HG03469 (cell line): ENCODE data around the gene FNBP1.

Experiments
- ATAC-seq: cut with Tn5 transposase; IDR thresholded peaks from one replicate; pipeline ENCODE4 v1.9.1; 2021; ENCODE audit warnings: mild to moderate bottlenecking, moderate library complexity, moderate number of reproducible peaks; ENCODE audit not compliant: unreplicated experiment

The FNBP1 gene

DNA sequence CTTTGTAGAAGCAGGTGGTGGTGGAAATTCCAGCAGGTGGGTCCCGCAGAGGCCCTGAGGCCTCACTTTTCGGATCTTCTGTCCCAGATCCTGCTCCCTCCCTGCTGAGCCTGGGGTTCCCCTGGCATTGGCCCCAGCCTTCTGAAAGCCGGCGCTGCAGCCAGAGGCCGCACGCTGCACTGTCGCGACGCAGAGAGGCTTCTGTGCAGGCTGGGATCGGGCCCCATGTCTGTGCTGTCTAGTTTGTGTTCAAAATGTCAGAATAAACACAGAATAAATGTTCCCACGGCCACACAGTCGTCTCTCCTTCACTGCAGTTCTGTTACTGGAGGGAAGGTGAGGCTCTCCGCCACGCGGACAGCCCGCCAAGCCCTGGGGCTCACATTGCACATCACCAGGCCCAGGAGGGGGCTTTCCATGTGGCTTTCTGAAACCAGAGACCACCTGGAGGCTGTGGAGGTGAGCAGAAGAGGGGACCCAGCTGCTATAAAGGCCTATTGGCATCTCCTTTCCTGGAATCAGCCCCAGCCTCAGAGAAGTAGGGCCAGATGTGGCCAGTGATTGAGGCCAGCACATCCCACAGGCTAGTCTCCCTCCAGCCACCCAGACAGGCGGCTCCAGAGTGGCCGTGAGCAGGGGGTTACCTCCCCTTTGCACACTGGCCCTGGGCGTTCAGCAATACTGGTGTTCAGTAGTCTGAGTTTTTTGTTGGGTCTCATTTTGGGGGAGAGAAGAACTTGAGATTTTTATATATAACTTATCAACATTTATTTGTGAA, 161.3 kb downstream of the FNBP1 start:
- no peak for ATAC-seq

DNA sequence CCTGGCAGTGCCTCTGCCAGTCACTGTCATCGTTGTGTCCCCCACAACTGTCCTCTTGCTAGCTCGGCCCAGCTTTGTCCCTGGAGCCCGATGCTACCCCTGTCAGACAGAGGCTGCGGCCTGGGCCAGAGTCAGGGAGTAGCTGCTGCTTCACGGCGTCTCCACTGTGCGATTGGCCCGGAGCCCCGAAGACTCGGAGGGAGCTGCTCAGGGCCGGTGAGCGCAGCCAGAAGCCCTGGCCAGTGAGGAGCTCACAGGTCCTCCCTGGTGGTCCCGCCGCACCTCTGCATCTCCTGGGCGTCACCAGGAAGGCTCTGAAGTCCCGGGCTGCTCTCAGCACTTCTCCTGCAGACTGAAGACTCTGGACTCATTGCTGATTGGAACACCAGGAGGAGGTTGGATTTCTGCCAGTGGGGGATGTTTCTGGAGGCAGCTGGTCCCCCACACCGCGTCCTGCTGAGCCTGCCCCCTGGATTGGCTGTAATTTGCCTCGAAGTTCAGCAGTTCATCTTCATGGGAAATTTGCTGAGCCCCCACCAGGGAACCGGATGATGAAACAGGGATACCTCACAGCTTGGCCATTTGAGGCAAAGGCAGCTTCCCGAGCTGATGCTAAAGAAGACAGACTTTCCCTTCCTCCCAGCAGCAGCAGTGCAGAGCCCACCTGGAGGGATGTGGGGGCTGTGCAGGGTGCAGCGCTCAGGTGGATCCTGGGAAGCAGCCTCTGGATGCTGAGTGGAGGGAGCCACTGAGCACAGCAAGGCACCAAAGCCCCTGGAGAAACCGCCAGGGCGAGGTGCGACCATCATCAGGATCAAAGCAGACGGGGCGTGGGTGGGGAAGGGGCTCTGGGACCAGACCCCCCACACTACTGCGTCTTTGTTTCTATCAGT, 162.1 kb downstream of the FNBP1 start:
- ATAC-seq: no peak

DNA sequence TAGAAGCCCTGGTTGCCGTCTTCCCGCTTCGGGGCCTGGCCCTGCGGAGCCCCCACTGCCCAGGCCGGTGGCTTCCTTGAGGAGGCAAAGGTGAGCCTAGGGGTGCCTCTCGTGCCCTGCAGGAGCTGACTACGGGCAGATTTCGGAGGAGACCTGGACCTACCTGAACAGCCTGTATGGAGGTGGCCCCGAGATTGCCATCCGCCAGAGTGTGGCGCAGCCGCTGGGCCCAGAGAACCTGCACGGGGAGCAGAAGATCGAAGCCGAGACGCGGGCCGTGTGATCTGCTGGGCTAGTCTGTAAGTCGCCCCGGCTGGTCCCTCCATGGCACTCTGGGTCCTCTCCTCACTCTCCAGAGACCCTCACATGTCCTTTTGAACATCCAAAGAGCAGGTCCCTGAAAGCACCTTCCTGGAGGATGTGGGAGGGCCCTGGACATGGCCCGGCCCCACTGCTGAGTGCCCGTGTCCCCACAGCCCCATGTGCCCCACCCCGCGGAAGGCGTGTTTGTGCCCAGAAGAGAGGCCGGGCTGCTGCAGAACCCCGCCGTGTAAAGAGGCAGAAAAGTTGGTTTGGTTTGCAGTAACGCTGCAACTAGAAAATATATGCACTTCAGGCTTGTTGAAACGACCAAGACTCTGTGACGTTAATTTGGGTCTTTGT, 162.9 kb downstream of the FNBP1 start:
- no peak for ATAC-seq

DNA sequence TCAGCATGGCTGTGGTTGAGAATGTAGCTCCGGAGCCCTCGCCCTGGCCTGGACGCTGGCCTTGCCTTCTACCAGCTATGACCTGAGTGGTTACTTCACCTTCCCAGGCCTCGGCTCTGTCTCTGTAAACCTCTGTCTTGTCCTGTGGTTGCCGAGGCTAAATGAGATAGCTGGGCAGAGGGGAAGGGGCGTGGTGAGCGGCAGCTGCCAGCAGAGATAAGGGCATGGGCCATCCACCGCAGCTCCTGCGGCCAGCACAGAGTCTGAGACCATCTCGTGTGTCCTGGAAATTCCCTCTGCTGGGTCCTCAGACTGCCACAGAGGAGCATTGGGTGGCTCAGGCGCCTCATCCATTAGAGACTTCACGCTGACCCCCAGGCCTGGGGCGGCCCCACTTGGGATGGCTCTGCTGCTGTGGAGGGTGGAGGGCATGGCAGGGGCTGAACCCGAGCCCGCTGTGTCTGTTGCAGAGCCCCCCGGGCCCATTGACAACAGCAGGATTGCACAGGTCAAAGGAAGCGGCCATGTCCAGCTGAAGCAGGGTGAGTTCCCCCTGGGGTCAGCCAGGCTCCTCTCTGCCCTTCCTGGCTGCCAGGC, 163.8 kb downstream of the FNBP1 start:
- no peak for ATAC-seq

DNA sequence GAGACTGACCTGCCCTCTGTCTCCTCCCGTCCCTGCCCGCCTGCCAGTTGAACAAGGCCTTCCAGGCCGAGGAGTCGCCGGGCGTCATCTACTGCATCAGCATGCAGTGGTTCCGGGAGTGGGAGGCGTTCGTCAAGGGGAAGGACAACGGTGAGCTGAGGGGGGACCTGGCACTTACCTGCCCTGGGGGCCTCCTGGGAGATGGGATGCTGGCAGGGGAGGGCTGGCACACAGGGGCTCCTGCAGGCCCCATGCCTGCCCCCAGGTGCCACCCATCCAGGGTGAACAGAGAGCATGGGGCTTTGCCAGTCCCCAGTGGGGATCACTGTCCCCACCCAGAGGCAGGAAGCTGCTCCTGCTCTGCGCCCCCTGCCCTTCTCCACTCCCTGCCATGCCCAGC, 164.7 kb downstream of the FNBP1 start:
- no peak for ATAC-seq

DNA sequence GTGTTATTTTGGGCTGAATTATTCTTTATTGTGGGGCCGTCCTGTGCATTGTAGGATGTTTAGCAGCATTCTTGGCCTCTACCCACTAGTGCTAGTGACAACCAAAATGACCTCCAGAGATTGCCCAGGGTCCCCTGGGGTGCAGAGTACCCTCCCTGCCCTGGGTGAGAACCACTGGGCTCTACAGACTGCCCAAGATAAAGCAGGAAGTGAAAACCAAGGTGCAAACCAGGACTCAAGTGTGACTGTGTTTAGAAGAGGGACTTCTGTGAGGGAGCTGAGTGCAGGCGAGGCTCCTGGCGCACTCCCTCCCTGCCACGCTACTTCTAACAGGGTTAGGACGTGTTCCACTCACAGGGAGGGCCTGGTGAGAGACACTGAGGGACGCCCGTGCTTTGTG, 166.2 kb downstream of the FNBP1 start:
- no peak for ATAC-seq

DNA sequence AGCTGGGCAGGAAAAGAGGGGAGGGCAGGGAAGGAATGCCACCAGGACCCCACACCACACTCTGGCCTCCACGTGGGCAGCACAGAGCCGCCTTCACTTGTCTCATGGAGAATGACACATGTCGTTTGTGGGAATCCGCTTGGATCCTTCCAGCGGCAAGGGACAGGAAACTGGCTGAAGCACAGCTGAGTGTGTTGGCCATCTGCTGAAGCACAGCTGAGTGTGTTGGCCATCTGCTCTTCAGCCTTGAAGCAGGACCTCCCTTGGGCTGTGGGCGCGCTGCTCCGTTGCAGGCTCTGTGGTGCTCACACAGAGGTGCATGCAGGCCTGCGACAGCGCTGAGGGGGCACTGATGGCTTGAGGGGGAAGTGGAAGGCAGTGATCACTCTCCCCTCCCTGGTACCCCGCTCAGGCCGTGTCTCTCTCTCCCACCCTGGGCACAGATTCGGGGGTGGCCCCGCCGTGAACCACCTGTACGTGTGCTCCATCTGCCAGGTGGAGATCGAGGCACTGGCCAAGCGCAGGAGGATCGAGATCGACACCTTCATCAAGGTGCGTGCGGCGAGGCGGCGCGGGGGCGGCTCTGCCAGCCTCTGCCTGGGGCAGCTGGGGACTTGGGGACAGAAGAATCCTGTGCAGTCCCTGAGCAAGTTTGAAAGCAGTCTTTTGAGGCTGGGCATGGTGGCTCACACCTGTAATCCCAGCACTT, 167.1 kb downstream of the FNBP1 start:
- ATAC-seq: no peak

DNA sequence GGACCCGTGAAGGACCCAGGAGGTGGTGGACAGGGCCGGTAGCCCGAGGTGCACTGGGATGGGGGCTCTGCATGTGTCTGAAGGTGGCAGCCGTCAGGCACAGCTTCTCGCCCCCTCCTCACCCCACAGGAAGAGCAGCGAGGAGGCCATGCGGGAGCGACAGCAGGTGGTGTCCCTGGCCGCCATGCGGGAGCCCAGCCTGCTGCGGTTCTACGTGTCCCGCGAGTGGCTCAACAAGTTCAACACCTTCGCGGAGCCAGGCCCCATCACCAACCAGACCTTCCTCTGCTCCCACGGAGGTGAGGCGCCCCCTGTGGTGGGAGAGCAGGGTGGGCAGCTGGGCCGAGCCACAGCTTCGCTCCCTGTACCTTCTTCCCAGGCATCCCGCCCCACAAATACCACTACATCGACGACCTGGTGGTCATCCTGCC, 167.8 kb downstream of the FNBP1 start:
- ATAC-seq: no peak

DNA sequence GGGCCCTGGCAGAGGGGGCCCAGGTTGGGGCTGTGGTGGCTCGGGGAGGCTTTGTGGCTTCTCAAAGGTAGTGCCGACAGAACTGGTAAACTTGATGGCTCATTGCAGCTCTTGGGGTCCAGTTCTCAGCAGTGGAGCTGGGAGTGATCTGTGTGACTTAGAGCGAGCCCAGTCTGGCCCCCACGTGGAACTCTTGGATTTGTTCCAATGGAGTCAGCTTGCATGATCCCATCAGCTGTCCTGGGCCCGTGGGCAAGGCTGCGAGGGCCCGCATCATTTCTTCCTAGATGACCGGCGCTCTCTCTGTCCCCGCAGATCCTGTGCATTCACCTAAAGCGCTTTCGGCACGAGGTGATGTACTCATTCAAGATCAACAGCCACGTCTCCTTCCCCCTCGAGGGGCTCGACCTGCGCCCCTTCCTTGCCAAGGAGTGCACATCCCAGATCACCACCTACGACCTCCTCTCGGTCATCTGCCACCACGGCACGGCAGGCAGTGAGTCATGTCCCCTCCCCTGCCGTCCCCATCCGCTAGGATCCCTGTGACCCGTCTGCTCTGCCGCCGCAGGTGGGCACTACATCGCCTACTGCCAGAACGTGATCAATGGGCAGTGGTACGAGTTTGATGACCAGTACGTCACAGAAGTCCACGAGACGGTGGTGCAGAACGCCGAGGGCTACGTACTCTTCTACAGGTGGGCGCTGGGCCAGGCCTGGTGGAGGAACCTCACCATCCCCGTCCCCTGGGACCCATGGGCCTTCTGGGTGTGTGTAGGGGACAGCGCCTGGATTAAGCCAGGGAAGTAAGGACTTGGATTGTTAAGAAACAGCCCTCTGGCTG, 168.5 kb downstream of the FNBP1 start:
- ATAC-seq: no peak

DNA sequence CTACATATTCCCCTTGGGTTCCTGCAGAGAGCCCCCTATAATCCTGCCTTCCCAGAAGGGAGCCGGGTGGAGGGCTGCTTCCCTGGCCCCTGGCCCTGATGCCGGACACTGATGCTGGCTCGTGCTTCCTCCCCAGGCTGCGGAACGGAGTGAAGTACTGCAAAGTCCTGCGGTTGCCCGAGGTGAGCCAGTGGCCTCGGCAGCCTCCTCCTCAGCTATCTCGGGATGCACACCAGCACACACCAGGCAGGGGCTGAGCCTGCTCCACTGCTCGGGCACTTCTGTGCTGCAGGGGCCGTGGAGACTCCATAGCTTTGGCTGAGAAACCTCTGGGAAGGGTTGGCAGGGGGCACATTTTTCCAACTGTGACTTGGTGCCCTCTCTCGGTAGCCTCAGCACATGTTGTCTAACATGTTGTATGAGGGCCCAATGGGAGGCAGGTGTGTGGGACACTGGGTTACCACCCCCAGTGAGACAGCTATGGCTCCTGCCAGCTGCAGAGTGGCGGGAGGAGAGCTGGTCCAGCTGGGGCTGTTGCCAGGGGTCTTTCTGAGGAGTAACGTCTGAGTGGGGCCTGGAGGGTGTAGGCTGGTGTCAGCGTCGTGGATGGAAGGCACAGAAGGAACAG, 169.3 kb downstream of the FNBP1 start:
- no peak for ATAC-seq

DNA sequence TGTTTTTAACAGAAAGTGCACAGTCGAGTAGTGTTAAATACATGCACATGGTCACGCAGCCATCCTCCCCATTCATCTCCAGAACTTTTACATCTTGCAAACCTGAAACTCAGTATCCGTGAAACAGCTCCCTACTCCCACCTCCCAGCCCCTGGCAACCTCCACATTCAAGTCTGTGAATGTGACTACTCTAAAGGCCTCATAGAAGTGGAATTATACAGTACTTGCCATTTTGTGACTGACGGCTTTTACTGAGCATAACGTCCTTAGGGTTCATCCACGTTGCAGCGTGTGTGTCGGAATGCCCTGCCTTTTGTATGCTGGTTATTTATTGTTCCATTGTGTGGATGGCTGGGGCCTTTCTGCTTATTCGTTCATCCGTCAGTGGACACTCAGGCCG, 171.9 kb downstream of the FNBP1 start:
- no peak for ATAC-seq

DNA sequence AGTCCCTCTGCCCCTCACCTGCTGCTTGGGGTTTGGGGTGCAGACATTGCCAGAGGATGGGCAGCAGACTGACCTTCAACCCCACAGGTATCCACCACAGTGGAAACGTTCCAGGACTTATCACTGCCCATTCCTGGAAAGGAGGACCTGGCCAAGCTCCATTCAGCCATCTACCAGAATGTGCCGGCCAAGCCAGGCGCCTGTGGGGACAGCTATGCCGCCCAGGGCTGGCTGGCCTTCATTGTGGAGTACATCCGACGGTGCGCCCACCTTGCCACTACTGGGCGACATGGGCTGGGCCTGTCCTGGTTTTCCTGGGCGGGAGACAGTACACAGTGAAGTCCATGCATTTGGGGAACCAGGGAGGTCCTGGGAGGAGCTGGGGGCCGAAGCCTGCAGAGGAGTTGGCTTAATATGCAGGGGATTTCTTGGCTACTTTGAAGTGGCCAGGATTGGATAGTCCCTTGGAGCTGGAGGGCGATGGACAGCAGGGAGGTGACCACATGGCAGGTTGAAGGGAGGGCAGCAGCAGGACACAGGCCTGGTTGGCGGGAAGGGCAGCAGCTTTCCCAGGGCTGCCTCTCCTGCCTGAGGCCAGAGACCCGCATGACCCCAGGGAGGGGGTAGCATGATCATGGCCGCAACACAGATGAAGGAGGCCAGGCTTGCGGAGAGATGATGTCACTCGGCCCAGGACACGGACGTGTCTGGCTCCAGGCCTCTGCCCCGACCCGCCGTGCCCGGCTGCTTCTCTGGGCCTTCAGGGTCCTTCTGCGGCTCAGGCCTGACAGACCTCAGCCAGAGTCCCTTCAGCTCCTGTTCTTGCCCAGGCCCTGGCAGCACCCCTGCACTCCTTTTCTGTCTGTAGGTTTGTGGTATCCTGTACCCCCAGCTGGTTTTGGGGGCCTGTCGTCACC, 173.1 kb downstream of the FNBP1 start:
- no peak for ATAC-seq

DNA sequence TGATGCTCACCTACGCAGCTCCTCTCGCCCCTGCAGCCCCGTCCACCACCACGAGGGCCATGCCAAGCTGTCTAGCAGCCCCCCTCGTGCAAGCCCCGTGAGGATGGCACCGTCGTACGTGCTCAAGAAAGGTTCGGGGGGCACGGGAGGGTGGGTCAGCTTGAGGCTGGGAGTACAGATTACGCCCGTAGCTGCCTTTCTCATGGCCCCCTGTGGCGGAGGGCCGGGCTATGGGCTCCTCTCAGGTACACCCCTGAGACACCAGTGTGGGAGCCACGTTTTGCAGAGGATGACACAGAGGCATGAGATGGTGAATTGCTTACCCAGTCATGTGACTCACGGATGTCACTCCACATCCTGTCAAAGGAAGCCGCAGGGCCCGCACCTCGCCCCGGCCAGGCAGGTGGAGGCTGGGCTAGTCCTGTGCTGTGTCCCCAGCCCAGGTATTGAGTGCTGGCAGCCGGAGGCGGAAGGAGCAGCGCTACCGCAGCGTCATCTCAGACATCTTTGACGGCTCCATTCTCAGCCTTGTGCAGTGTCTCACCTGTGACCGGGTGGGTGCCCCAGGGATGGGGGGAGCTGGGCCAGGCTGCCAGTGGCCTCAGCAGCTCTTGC, 174.0 kb downstream of the FNBP1 start:
- no peak for ATAC-seq

DNA sequence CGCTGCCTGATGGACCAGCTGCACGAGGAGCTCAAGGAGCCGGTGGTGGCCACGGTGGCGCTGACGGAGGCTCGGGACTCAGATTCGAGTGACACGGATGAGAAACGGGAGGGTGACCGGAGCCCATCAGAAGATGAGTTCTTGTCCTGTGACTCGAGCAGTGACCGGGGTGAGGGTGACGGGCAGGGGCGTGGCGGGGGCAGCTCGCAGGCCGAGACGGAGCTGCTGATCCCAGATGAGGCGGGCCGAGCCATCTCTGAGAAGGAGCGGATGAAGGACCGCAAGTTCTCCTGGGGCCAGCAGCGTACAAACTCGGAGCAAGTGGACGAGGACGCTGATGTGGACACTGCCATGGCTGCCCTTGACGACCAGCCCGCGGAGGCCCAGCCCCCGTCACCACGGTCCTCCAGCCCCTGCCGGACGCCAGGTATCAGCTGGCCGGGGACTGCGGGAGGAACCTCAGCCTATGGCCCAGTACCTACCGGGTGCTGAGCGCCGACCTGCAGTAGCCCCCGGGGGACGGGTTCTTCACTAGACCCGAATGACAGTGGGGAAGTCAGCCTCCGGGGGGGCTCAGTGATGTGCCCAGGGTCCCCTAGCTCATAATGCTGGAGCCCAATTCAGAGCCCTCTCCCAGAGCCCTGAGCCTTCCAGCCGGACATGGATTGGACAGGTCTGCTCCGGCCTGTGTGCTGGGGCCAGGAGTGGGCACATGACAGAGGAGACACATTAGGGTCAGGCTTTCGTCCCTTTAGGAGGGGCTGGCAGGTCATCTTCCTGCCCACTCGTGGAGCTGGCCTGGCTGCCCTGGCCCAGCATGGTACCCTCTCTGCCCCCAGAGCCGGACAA, 174.7 kb downstream of the FNBP1 start:
- ATAC-seq: no peak

DNA sequence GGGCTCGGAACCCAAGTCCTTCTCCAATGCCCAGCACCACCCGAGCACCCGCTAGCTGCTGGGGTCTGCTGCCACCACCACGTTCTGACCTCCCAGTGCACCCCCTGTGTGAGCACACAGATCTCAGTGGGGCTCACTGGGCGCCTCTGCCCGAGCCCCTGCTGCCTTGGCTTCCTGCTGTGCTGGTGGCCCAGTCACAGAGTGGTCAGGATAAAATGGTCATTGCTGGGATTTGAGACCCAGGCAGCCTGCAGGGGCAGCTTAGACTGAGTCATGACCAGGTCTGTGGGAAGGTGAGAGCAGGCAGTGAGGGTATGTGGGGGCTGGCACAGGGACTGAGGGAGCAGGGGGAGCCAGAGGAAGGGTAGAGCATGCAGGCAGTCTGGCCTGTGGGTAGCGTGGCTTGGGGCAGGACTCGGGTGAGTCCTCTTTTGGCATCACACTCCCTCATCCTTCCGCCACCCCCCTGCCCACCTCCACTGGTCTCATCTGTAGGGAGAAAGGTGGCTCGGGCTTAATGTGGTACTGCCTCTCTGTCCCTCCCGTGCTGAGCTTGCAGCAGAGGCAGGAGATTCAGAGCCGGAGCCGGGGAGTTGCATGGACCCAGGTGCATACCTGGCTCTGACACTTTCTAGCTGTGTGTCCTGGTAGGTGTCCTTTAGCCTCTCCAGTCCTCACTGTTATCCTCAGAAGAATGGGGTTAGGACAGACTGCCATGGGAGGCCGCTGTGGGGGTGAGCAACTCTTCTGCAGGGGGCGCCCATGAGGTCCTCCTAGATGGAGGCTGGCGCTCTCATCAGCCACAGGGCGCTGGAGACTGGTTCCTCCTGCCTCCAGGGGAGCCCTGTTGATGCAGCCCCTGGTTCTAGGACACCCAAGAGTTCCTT, 175.6 kb downstream of the FNBP1 start:
- no peak for ATAC-seq
